Stomach (tissue), 9 donors: Measurements from ENCODE around the gene KCTD3. TPM values are rescaled to one million over a fixed set of nuclear protein-coding genes. Genes with fewer than 3 reads are reported as not detected.

ENCODE experiments used
- DNase-seq, 2 donors: peaks; one replicate each; pipeline versions ENCODE4 v3.0.0 to v3.0.0-alpha.2; 2013 to 2019
- H3K27ac ChIP-seq, 5 donors: fragments of 200-600 bp in 4 of 5; sonication (generic) in 4 of 5; one replicate each; pipeline ENCODE4 v1.5.1; 2013 to 2019; ENCODE audit warnings: mild to moderate bottlenecking in 1 of 5, moderate library complexity in 1 of 5
- H3K27me3 ChIP-seq, 3 donors: fragments of 200-600 bp; sonication (generic); one replicate each; pipeline ENCODE4 v1.5.1; 2017 to 2019; ENCODE audit warnings: mixed run types in 1 of 3
- H3K36me3 ChIP-seq, 4 donors: fragments of 200-600 bp; sonication (generic); 1 replicate in 3 of 4; 2 replicates in 1 of 4; pipeline ENCODE4 v1.5.1; 2016 to 2019
- H3K4me1 ChIP-seq, 4 donors: fragments of 200-600 bp; sonication (generic); one replicate each; pipeline ENCODE4 v1.5.1; 2016 to 2019
- H3K4me3 ChIP-seq, 4 donors: fragments of 200-600 bp; sonication (generic) in 3 of 4; one replicate each; pipeline ENCODE4 v1.5.1; 2016 to 2019; ENCODE audit warnings: mild to moderate bottlenecking in 1 of 4
- H3K9me3 ChIP-seq, 4 donors: fragments of 200-600 bp; sonication (generic); one replicate each; pipeline ENCODE4 v1.5.1; 2016 to 2019
- EP300 ChIP-seq: sonication (generic); formaldehyde crosslinking; IDR thresholded peaks from one replicate; pipeline ENCODE4 v1.6.1; 2017; ENCODE audit warnings: antibody characterized with exemption
- POLR2A ChIP-seq, 4 donors: fragments of 450-650 bp; IDR thresholded peaks; one replicate each; pipeline ENCODE4 v1.6.1; 2016; ENCODE audit warnings: antibody characterized with exemption in 4 of 4, control low read depth in 2 of 4, mild to moderate bottlenecking in 1 of 4, moderate library complexity in 1 of 4
- POLR2AphosphoS5 ChIP-seq, 3 donors: sonication (generic); formaldehyde crosslinking; IDR thresholded peaks; one replicate each; pipeline ENCODE4 v1.6.1; 2016; ENCODE audit warnings: antibody characterized with exemption in 3 of 3
- WGBS, 5 donors: extraction: QIAGEN DNeasy Blood & Tissue Kit in 3 of 5; methylation state at CpG; one replicate each; pipeline versions ENCODE4 v1.1.5 to v1.1.7; 2013 to 2018; 5-methylcytosine and 5-hydroxymethylcytosine counted together
- intact Hi-C: fragments of 100-400 bp; cut with DNase I; formaldehyde crosslinking; loops from one replicate; pipeline ENCODE4 v1.15.1; 2023; ENCODE audit warnings: low total_unique reads
- polyA plus RNA-seq, 3 donors: library from polyadenylated mRNA; stranded (reverse); fragments of 200-250 nt; gene quantifications; one replicate each; pipeline ENCODE4 v1.2.3, GENCODE V29; 2013
- total RNA-seq, 5 donors: library from RNA; depleted of rRNA; stranded (reverse); fragments of >200 nt; gene quantifications; one replicate each; pipeline versions ENCODE4 v1.1.0 to v1.2.3, GENCODE V29; 2014 to 2016
- TF ChIP-seq, protein P1 (sequence below), 7 experiments: fragments of 450-650 bp in 4 of 7; fragments of 200-600 bp in 3 of 7; sonication (generic) in 3 of 7; IDR thresholded peaks; one replicate each; pipeline ENCODE4 v1.5.1; 2016 to 2019; ENCODE audit warnings: antibody characterized with exemption in 7 of 7, control low read depth in 2 of 7, mild to moderate bottlenecking in 1 of 7
- donor health status: healthy with polysubstance abuse.
- donor health status: Bipolar disorder and iron deficiency.
- donor health status: healthy.

The KCTD3 gene
- total and polyA plus RNA-seq, 8 donors, result 19.4 to 156 (median 33.4) TPM

DNA sequence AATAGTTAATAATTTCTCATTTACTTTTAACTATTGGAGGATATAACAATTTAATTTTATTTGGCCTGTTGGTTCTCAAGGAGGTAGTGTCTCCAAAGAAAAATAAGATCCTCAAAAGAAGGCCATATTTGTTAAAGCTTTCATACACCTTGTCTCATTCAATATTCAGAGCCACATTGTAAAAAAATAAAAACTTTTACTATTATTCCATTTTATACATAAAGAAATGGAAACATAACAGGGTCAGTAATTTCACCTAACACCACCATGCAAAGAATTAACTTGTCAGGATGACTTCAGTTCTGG, 40.3 kb upstream of the KCTD3 start:
- intact Hi-C loops, result loop anchor here (10.0 kb wide), 1 partner anchor 892 kb away; no protein-coding TSS in a partner anchor

GRCh38 chr1:215529111-215529510, 38.0 kb upstream of the KCTD3 start:
- H3K4me1 ChIP-seq, result no peaks in the 10 kb centered on the region
- 58 to 71% (median 66%) methylated on average over 4 of the region's 4 CpGs for WGBS, 5 donors
- intact Hi-C loops, result loop anchor here (10.0 kb wide), 1 partner anchor 894 kb away; no protein-coding TSS in a partner anchor
- no peaks in the 10 kb centered on the region for H3K36me3 ChIP-seq
- no peak overlapping the region for H3K27ac ChIP-seq
- H3K9me3 ChIP-seq, result no peaks in the 10 kb centered on the region
- no peak overlapping the region for H3K4me3 ChIP-seq
- DNase-seq, result no peak
- H3K27me3 ChIP-seq, result no peaks in the 10 kb centered on the region
- TF ChIP-seq EP300 (no peak), POLR2AphosphoS5 (IDR thresholded peaks at IDR 0.05) (no peak), POLR2A (IDR thresholded peaks at IDR 0.05) (no peak)
- TF ChIP-seq, protein P1, sequence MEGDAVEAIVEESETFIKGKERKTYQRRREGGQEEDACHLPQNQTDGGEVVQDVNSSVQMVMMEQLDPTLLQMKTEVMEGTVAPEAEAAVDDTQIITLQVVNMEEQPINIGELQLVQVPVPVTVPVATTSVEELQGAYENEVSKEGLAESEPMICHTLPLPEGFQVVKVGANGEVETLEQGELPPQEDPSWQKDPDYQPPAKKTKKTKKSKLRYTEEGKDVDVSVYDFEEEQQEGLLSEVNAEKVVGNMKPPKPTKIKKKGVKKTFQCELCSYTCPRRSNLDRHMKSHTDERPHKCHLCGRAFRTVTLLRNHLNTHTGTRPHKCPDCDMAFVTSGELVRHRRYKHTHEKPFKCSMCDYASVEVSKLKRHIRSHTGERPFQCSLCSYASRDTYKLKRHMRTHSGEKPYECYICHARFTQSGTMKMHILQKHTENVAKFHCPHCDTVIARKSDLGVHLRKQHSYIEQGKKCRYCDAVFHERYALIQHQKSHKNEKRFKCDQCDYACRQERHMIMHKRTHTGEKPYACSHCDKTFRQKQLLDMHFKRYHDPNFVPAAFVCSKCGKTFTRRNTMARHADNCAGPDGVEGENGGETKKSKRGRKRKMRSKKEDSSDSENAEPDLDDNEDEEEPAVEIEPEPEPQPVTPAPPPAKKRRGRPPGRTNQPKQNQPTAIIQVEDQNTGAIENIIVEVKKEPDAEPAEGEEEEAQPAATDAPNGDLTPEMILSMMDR (IDR thresholded peaks at IDR 0.05), result no peak

More for the DNA sequence above, 40.3 kb upstream of the KCTD3 start:
- Histone ChIP-seq H3K36me3 (no peaks in the 10 kb centered on the region), H3K27me3 (no peaks in the 10 kb centered on the region), H3K27ac (no peak overlapping the region), H3K4me3 (no peak overlapping the region), H3K4me1 (no peaks in the 10 kb centered on the region), H3K9me3 (no peaks in the 10 kb centered on the region)
- DNase-seq, result no peak
- TF ChIP-seq POLR2AphosphoS5 (IDR thresholded peaks at IDR 0.05), result no peak
- TF ChIP-seq, protein P1 (IDR thresholded peaks at IDR 0.05), result peak in 1 of 7 experiments; percentile 12

DNA sequence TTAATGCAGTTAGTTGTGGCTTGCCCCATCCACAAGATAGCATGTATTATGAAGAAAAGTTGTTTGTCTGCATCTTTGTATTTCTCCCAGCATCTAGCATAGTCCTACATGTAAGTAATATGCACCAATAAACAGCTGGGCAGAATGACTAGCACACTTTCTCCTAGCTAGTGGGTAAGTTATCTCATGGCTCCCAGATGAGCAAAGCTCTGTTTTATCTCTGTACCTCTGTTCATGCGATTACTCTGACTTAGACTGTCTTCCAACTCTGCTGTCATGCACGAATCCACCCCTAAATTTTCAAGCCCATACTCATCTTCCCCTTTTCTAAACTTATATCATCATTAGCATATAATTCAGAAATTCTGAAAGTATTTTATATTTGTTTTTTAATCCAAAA, 37.5 kb upstream of the KCTD3 start:
- WGBS, 5 donors, result 71 to 83% (median 79%) methylated on average over 2 of the region's 2 CpGs
- Histone ChIP-seq H3K27ac (no peak overlapping the region), H3K36me3 (no peaks in the 10 kb centered on the region), H3K4me3 (no peak overlapping the region), H3K27me3 (no peaks in the 10 kb centered on the region), H3K4me1 (no peaks in the 10 kb centered on the region), H3K9me3 (no peaks in the 10 kb centered on the region)
- no peak for DNase-seq
- TF ChIP-seq EP300 (no peak), POLR2AphosphoS5 (IDR thresholded peaks at IDR 0.05) (no peak), POLR2A (IDR thresholded peaks at IDR 0.05) (no peak)
- TF ChIP-seq, protein P1 (IDR thresholded peaks at IDR 0.05), result no peak
- intact Hi-C loops, result loop anchor here (10.0 kb wide), 1 partner anchor 895 kb away; no protein-coding TSS in a partner anchor

DNA sequence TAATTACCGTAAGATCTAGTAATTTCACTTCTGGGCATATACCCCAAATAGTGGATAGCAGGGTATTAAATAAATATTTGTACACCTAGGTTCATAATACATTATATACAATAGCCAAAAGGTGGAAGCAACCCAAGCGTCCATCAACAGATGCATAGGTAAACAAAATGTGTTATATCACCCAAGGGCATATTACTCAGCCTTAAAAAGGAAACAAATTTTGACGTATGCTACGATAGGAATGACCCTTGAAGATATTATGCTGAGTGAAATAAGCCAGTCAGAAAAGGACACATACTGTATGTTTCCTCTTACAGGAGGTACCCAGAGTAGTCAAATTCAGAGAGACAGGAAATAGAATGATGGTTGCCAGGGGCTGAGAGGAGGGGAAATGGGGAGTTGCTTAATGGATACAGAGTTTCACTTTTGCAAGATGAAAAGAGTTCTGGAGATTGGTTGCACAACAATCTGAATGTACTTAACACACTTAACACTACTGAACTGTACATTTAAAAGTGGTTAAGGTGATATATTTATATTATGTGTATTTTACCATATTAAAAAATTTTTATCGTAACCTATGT, 36.6 kb upstream of the KCTD3 start:
- H3K27ac ChIP-seq, result no peak overlapping the region
- no peak for DNase-seq
- H3K27me3 ChIP-seq, result no peaks in the 10 kb centered on the region
- intact Hi-C loops, result no loop called here
- no peak overlapping the region for H3K4me3 ChIP-seq
- no peaks in the 10 kb centered on the region for H3K36me3 ChIP-seq
- TF ChIP-seq POLR2A (IDR thresholded peaks at IDR 0.05) (no peak), EP300 (no peak)
- no peaks in the 10 kb centered on the region for H3K9me3 ChIP-seq
- WGBS, 5 donors, result 73 to 82% (median 80%) methylated on average over 5 of the region's 5 CpGs
- H3K4me1 ChIP-seq, result no peaks in the 10 kb centered on the region

DNA sequence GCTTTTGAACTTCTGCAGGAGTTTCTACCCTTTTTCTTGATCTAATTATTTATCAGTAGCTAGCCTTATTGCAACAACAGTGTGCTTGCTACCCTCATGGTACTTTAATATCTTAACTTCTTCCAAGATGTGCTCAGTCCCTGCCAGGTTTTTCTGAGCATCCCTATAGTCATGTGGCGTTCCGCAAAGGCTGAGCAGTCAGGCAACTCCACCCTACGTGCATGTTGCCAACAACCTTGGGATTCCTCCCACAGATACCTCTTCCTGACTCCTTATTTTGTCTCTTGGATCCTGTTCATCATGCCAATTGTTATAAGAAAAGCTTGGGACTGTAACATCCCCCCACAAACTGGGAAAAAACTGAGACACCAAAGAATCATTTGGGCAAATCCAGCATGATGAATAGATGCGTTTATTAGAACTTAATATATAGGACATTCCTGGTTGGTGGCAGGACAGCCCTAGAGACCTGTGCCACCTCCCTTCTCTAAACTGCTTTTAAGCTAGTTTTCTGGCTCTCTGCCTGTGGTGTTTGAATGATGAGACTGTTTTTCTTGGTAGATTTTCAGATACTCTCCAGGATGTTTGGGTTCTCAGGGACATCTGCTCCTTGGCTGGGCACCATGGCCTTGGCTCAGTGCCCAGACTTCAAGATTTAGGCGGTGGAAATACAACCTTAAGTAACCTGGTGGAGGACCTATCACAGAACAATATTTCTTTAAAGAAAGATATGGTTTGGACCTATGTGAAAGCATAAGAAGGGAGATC, 27.1 kb upstream of the KCTD3 start:
- Histone ChIP-seq H3K27ac (no peak overlapping the region), H3K27me3 (no peaks in the 10 kb centered on the region), H3K4me1 (peaks cover 0 to 15% (median 7%) of the 10 kb centered on the region in 4 donors), H3K9me3 (peaks cover 0 to 8% (median 0%) of the 10 kb centered on the region in 4 donors), H3K36me3 (no peaks in the 10 kb centered on the region), H3K4me3 (no peak overlapping the region)
- intact Hi-C loops, result no loop called here
- DNase-seq, result peak; percentile 17 to 39
- 36 to 59% (median 55%) methylated on average over 5 of the region's 5 CpGs for WGBS, 5 donors
- TF ChIP-seq POLR2A (IDR thresholded peaks at IDR 0.05) (no peak), EP300 (no peak), POLR2AphosphoS5 (IDR thresholded peaks at IDR 0.05) (no peak)
- TF ChIP-seq, protein P1 (IDR thresholded peaks at IDR 0.05), result no peak
